Dedifferentiated amniotic fluid mesenchymal stem cell (primary cell): Measurements from ENCODE around the gene KRTAP1-4.
"Not testable (repeated sequence)": the region's sequence is repeated elsewhere in the genome, so short reads cannot be mapped to it uniquely, and the experiment has no call there.

Experiments
- DNase-seq: peaks from one replicate; pipeline ENCODE4 v3.0.0-alpha.2; 2016; ENCODE audit errors: extremely low spot score

KRTAP1-4 gene

GRCh38 chr17:41004397-41004796 lies 25.6 kb downstream of the KRTAP1-4 start:
- no peak for DNase-seq

GRCh38 chr17:41003926-41004325 lies 26.1 kb downstream of the KRTAP1-4 start:
- no peak for DNase-seq

GRCh38 chr17:41002814-41003213 lies 27.2 kb downstream of the KRTAP1-4 start:
- DNase-seq, result no peak

- no peak for DNase-seq
Measured at GRCh38 chr17:41001795-41002194, 28.2 kb downstream of the KRTAP1-4 start.

GRCh38 chr17:40999563-40999962 lies 30.4 kb downstream of the KRTAP1-4 start, which contains the start of gene KRTAP3-2:
Gene KRTAP3-2 (minus strand): TSS chr17:40999906. CDS start chr17:40999853, 53 bp downstream.
- DNase-seq, result not testable (repeated sequence)

GRCh38 chr17:40997361-40997760 lies 32.6 kb downstream of the KRTAP1-4 start:
- no peak for DNase-seq

- no peak for DNase-seq
Measured at GRCh38 chr17:40996829-40997228, 33.2 kb downstream of the KRTAP1-4 start.

- DNase-seq, result no peak
Measured at GRCh38 chr17:40995116-40995515, 34.9 kb downstream of the KRTAP1-4 start.

- DNase-seq, result no peak
Measured at GRCh38 chr17:40993839-40994238, 36.2 kb downstream of the KRTAP1-4 start, which contains the start of gene KRTAP3-3. Gene KRTAP3-3 (minus strand): TSS chr17:40994164. CDS start chr17:40994097, 67 bp downstream.

- DNase-seq, result no peak
Measured at GRCh38 chr17:40993084-40993483, 36.9 kb downstream of the KRTAP1-4 start.

GRCh38 chr17:40992666-40993065 lies 37.3 kb downstream of the KRTAP1-4 start:
- DNase-seq, result no peak

GRCh38 chr17:40986920-40987319 lies 43.1 kb downstream of the KRTAP1-4 start:
- no peak for DNase-seq

- no peak for DNase-seq
Measured at GRCh38 chr17:40984226-40984625, 45.8 kb downstream of the KRTAP1-4 start, which contains the start of gene KRT40. Gene KRT40 (minus strand): TSS chr17:40984326. CDS start chr17:40984273, 53 bp downstream.

- DNase-seq, result no peak
Measured at GRCh38 chr17:40981115-40981514, 48.9 kb downstream of the KRTAP1-4 start.

- DNase-seq, result no peak
Measured at GRCh38 chr17:40980596-40980995, 49.4 kb downstream of the KRTAP1-4 start.

GRCh38 chr17:40980117-40980516 lies 49.9 kb downstream of the KRTAP1-4 start:
- DNase-seq, result no peak
